ENCODE data around the gene DNAJB7.
"Not testable (repeated sequence)": the region's sequence is repeated elsewhere in the genome, so short reads cannot be mapped to it uniquely, and the experiment has no call there.

The DNAJB7 gene

GRCh38 chr22:40862013-40862412 lies at the start of gene DNAJB7:
DNAJB7 (minus strand) TSS chr22:40862113; CDS start chr22:40861994, 119 bp downstream.
- DNase-seq, result no peak

GRCh38 chr22:40908895-40909294 lies 47.0 kb upstream of the DNAJB7 start:
- DNase-seq, result no peak

- no peak for DNase-seq
Observed at GRCh38 chr22:40904101-40904500, 42.2 kb upstream of the DNAJB7 start.

- DNase-seq, result no peak
Observed at GRCh38 chr22:40898850-40899357, 37.0 kb upstream of the DNAJB7 start.

- DNase-seq, result no peak
Observed at GRCh38 chr22:40894417-40894816, 32.5 kb upstream of the DNAJB7 start.

GRCh38 chr22:40890881-40891280 lies 29.0 kb upstream of the DNAJB7 start:
- no peak for DNase-seq

- no peak for DNase-seq
Observed at GRCh38 chr22:40889116-40889515, 27.2 kb upstream of the DNAJB7 start.

- no peak for DNase-seq
Observed at GRCh38 chr22:40878922-40879321, 17.0 kb upstream of the DNAJB7 start.

- no peak for DNase-seq
Observed at GRCh38 chr22:40877488-40877887, 15.6 kb upstream of the DNAJB7 start.

GRCh38 chr22:40876907-40877306 lies 15.0 kb upstream of the DNAJB7 start:
- no peak for DNase-seq

GRCh38 chr22:40875111-40875510 lies 13.2 kb upstream of the DNAJB7 start:
- no peak for DNase-seq

GRCh38 chr22:40874016-40874415 lies 12.1 kb upstream of the DNAJB7 start:
- DNase-seq, result no peak

- DNase-seq, result not testable (repeated sequence)
Observed at GRCh38 chr22:40868379-40868778, 6.5 kb upstream of the DNAJB7 start.

GRCh38 chr22:40867109-40867508 lies 5.2 kb upstream of the DNAJB7 start:
- DNase-seq, result no peak

GRCh38 chr22:40862537-40862936 lies 624 bp upstream of the DNAJB7 start:
- no peak for DNase-seq

GRCh38 chr22:40857309-40857855 lies 4.5 kb downstream of the DNAJB7 start:
- DNase-seq, result no peak

- DNase-seq, result peak; percentile 99
Observed at GRCh38 chr22:40856513-40857308, 5.2 kb downstream of the DNAJB7 start, which contains the start of the genes ST13 and XPNPEP3. ST13 (minus strand) TSS chr22:40856639; CDS start chr22:40856540, 99 bp downstream. XPNPEP3 (plus strand) TSS chr22:40857148; CDS start chr22:40857182, 34 bp downstream.

GRCh38 chr22:40855979-40856512 lies 5.9 kb downstream of the DNAJB7 start:
- no peak for DNase-seq

GRCh38 chr22:40855071-40855978 lies 6.6 kb downstream of the DNAJB7 start:
- DNase-seq, result peak; percentile 64

- no peak for DNase-seq
Observed at GRCh38 chr22:40853961-40854360, 8.0 kb downstream of the DNAJB7 start.

- DNase-seq, result no peak
Observed at GRCh38 chr22:40853333-40853732, 8.6 kb downstream of the DNAJB7 start.

GRCh38 chr22:40845816-40846215 lies 16.1 kb downstream of the DNAJB7 start:
- not testable (repeated sequence) for DNase-seq

GRCh38 chr22:40844951-40845350 lies 17.0 kb downstream of the DNAJB7 start:
- no peak for DNase-seq

All from activated effector memory CD4-positive, alpha-beta T cell treated with anti-CD3 and anti-CD28 coated beads, Interleukin-2, amount 50 U/mL, for 16 hours (primary cell).